MM.1S (cell line): ENCODE data around the gene UNKL.

Source experiments
- DNase-seq: peaks from one replicate; pipeline ENCODE4 v3.0.0-alpha.2; 2015
- H2AFZ ChIP-seq: fragments of 300-600 bp; sonication (generic); 2 replicates; pipeline ENCODE4 v1.6.0; 2016; ENCODE audit warnings: antibody characterized with exemption, low read length
- H3F3A ChIP-seq: fragments of 300-600 bp; sonication (generic); 2 replicates; pipeline ENCODE4 v1.6.1; 2016; ENCODE audit warnings: mild to moderate bottlenecking, antibody characterized with exemption, low read length, moderate library complexity, mixed read lengths; ENCODE audit not compliant: insufficient read depth
- H3K27ac ChIP-seq: fragments of 300-600 bp; sonication (generic); 2 replicates; pipeline ENCODE4 v1.5.1; 2016; ENCODE audit warnings: mild to moderate bottlenecking, low read length
- H3K27me3 ChIP-seq: fragments of 300-600 bp; sonication (generic); replicated peaks from 2 replicates; pipeline ENCODE4 v1.6.0; 2016; ENCODE audit warnings: low read length; ENCODE audit not compliant: insufficient read depth
- H3K36me3 ChIP-seq: fragments of 300-600 bp; sonication (generic); replicated peaks from 2 replicates; pipeline ENCODE4 v1.6.1; 2016; ENCODE audit warnings: mild to moderate bottlenecking, low read length, mixed read lengths; ENCODE audit not compliant: insufficient read depth
- H3K4me1 ChIP-seq: fragments of 300-600 bp; sonication (generic); 2 replicates; pipeline ENCODE4 v1.6.1; 2016; ENCODE audit warnings: low read length, mixed read lengths
- H3K4me2 ChIP-seq: fragments of 300-600 bp; sonication (generic); 2 replicates; pipeline ENCODE4 v1.6.0; 2016; ENCODE audit warnings: low read depth, low read length
- H3K4me3 ChIP-seq: fragments of 300-600 bp; sonication (generic); 2 replicates; pipeline ENCODE4 v1.5.1; 2016; ENCODE audit warnings: low read length, mixed read lengths
- H3K79me2 ChIP-seq: fragments of 300-600 bp; sonication (generic); 2 replicates; pipeline ENCODE4 v1.6.1; 2016; ENCODE audit warnings: mixed run types, low read length, mixed read lengths
- H3K9ac ChIP-seq: fragments of 300-600 bp; sonication (generic); 2 replicates; pipeline ENCODE4 v1.6.1; 2016; ENCODE audit warnings: low read length, mixed read lengths
- H3K9me2 ChIP-seq: fragments of 300-600 bp; sonication (generic); replicated peaks from 2 replicates; pipeline ENCODE4 v1.6.1; 2016; ENCODE audit warnings: mild to moderate bottlenecking, low read length, mixed read lengths; ENCODE audit not compliant: insufficient read depth
- H3K9me3 ChIP-seq: fragments of 300-600 bp; sonication (generic); replicated peaks from 2 replicates; pipeline ENCODE4 v1.6.1; 2016; ENCODE audit warnings: mild to moderate bottlenecking, low read length, mixed read lengths; ENCODE audit not compliant: insufficient read depth
- H4K20me1 ChIP-seq: fragments of 300-600 bp; sonication (generic); 2 replicates; pipeline ENCODE4 v1.6.1; 2016; ENCODE audit warnings: mild to moderate bottlenecking, low read length, moderate library complexity, mixed read lengths; ENCODE audit not compliant: insufficient read depth
- CTCF ChIP-seq: fragments of 300-600 bp; sonication (generic); IDR thresholded peaks from 2 replicates; pipeline ENCODE4 v1.5.1; 2016; ENCODE audit warnings: antibody characterized with exemption, low read length, mixed read lengths
- EZH2 ChIP-seq: fragments of 300-600 bp; sonication (generic); optimal IDR thresholded peaks from 2 replicates; pipeline ENCODE3; 2017; ENCODE audit warnings: low read depth, mild to moderate bottlenecking, antibody characterized with exemption, low read length, mixed read lengths
- EZH2phosphoT487 ChIP-seq: fragments of 300-600 bp; sonication (generic); IDR thresholded peaks from 2 replicates; pipeline ENCODE4 v1.6.1; 2018; ENCODE audit warnings: antibody characterized with exemption, low read length

UNKL gene

GRCh38 chr16:1345087-1345486 lies 69.4 kb downstream of the UNKL start:
- no peaks in the 10 kb centered on the region for H3K9me3 ChIP-seq
- H3K27ac ChIP-seq = no peak overlapping the region

GRCh38 chr16:1344499-1344898 lies 70.0 kb downstream of the UNKL start:
- H2AFZ ChIP-seq = no peak overlapping the region
- H3K79me2 ChIP-seq = no peaks in the 10 kb centered on the region
- H3K4me3 ChIP-seq = no peak overlapping the region
- no peak overlapping the region for H3K4me2 ChIP-seq
- H4K20me1 ChIP-seq = no peaks in the 10 kb centered on the region
- H3K36me3 ChIP-seq = no peaks in the 10 kb centered on the region
- H3K9me2 ChIP-seq = no peaks in the 10 kb centered on the region
- H3K9me3 ChIP-seq = no peaks in the 10 kb centered on the region
- no peak overlapping the region for H3K9ac ChIP-seq
- DNase-seq = no peak
- no peak for TF ChIP-seq EZH2phosphoT487
- H3F3A ChIP-seq = no peaks in the 10 kb centered on the region
- no peak overlapping the region for H3K27ac ChIP-seq
- no peaks in the 10 kb centered on the region; the same call in 1 of the 2 replicates for H3K27me3 ChIP-seq
- peaks cover 7% of the 10 kb centered on the region for H3K4me1 ChIP-seq

More at GRCh38 chr16:1345087-1345486, 69.4 kb downstream of the UNKL start:
- Histone ChIP-seq H3K9me2 (no peaks in the 10 kb centered on the region), H3F3A (no peaks in the 10 kb centered on the region), H3K36me3 (no peaks in the 10 kb centered on the region), H4K20me1 (no peaks in the 10 kb centered on the region), H3K4me1 (peaks cover 7% of the 10 kb centered on the region), H3K79me2 (peaks cover 3% of the 10 kb centered on the region), H3K4me3 (no peak overlapping the region), H3K9ac (no peak overlapping the region), H2AFZ (no peak overlapping the region), H3K4me2 (no peak overlapping the region), H3K27me3 (no peaks in the 10 kb centered on the region; the same call in 1 of the 2 replicates)
- no peak for DNase-seq
- TF ChIP-seq EZH2phosphoT487 = no peak
- TF ChIP-seq CTCF = no peak
- TF ChIP-seq EZH2 = no peak

GRCh38 chr16:1343428-1344242 lies 70.9 kb downstream of the UNKL start:
- peak overlapping the region; percentile 98 for H3K4me2 ChIP-seq
- TF ChIP-seq EZH2 (no peak), EZH2phosphoT487 (no peak), CTCF (no peak)

More at GRCh38 chr16:1343428-1344242, 70.9 kb downstream of the UNKL start:
- peak overlapping the region; percentile 81 for H2AFZ ChIP-seq
- peaks cover 6% of the 10 kb centered on the region for H3K27me3 ChIP-seq
- H4K20me1 ChIP-seq = no peaks in the 10 kb centered on the region
- peak overlapping the region; percentile 62 for H3K4me3 ChIP-seq
- no peaks in the 10 kb centered on the region for H3F3A ChIP-seq
- H3K27ac ChIP-seq = no peak overlapping the region
- no peaks in the 10 kb centered on the region for H3K9me2 ChIP-seq
- H3K9me3 ChIP-seq = no peaks in the 10 kb centered on the region
- H3K79me2 ChIP-seq = no peaks in the 10 kb centered on the region
- H3K9ac ChIP-seq = peak overlapping the region; percentile 35; the same call in 1 of the 2 replicates
- no peak for DNase-seq
- H3K4me1 ChIP-seq = peaks cover 7% of the 10 kb centered on the region
- no peaks in the 10 kb centered on the region for H3K36me3 ChIP-seq
